Activated naive CD4-positive, alpha-beta T cell treated with anti-CD3 and anti-CD28 coated beads for 36 hours (primary cell): Measurements from ENCODE around the gene ADGRG6. TPM values are rescaled to one million over a fixed set of nuclear protein-coding genes. Genes with fewer than 3 reads are reported as not detected.

Source experiments
- CTCF ChIA-PET: fragments of 350-600 bp; sonication (Branson Sonifier 250); formaldehyde crosslinking; loops from one replicate; lab custom pipeline; 2021; ENCODE audit warnings: antibody characterized with exemption; lab: Charles Lee
- DNase-seq: peaks from one replicate; pipeline ENCODE4 v3.0.0-alpha.2; 2020
- H3K27ac Mint-ChIP-seq: one replicate; pipeline ENCODE4 v1.8.0; 2021; ENCODE audit warnings: mild to moderate bottlenecking, mixed read lengths
- H3K27me3 Mint-ChIP-seq: one replicate; pipeline ENCODE4 v1.8.0; 2021; ENCODE audit warnings: low read depth, mixed read lengths
- H3K36me3 Mint-ChIP-seq: one replicate; pipeline ENCODE4 v1.8.0; 2021; ENCODE audit warnings: low read depth, mixed read lengths
- H3K4me1 Mint-ChIP-seq: one replicate; pipeline ENCODE4 v1.8.0; 2021; ENCODE audit warnings: low read depth, mixed read lengths
- H3K4me3 Mint-ChIP-seq: one replicate; pipeline ENCODE4 v1.8.0; 2021; ENCODE audit warnings: mild to moderate bottlenecking, moderate library complexity, mixed read lengths
- H3K9me3 Mint-ChIP-seq: one replicate; pipeline ENCODE4 v1.8.0; 2021; ENCODE audit warnings: mixed read lengths
- intact Hi-C: fragments of 100-400 bp; cut with micrococcal nuclease; formaldehyde crosslinking; loops from one replicate; pipeline ENCODE4 v1.15.1; 2023
- total RNA-seq, 2 experiments: library from RNA; stranded (reverse); gene quantifications; one replicate each; pipeline ENCODE4 v1.2.3, GENCODE V29; 2021

Gene ADGRG6
- total RNA-seq, 2 experiments from 2014 or later: 0.69 to 0.86 TPM

- Mint-ChIP-seq H3K4me3 (no peak overlapping the region), H3K27ac (no peak overlapping the region), H3K9me3 (no peaks in the 10 kb centered on the region), H3K4me1 (peaks cover 16% of the 10 kb centered on the region), H3K27me3 (no peaks in the 10 kb centered on the region), H3K36me3 (no peaks in the 10 kb centered on the region)
- DNase-seq: no peak
- intact Hi-C loops: no loop called here
- CTCF ChIA-PET: interaction anchor here (0.7 to 1.6 kb wide), 4 partner anchors 32 to 504 kb away, joined by 3 to 4 read pairs (median 3); no protein-coding TSS in a partner anchor
Observed at GRCh38 chr6:142356884-142357225, 55.0 kb downstream of the ADGRG6 start.

GRCh38 chr6:142357879-142358278, 56.1 kb downstream of the ADGRG6 start:
- intact Hi-C loops: no loop called here
- DNase-seq: no peak
- Mint-ChIP-seq H3K4me1 (peaks cover 16% of the 10 kb centered on the region), H3K4me3 (no peak overlapping the region), H3K27ac (no peak overlapping the region), H3K9me3 (no peaks in the 10 kb centered on the region), H3K27me3 (no peaks in the 10 kb centered on the region), H3K36me3 (no peaks in the 10 kb centered on the region)
- CTCF ChIA-PET: interaction anchor here (0.6 to 1.6 kb wide), 2 partner anchors 31 to 56 kb away, joined by 3 to 4 read pairs; partner anchors contain the start of gene ADGRG6

GRCh38 chr6:142359271-142359960, 57.6 kb downstream of the ADGRG6 start:
- H3K4me3 Mint-ChIP-seq: no peak overlapping the region
- intact Hi-C loops: no loop called here

GRCh38 chr6:142361345-142361744, 59.5 kb downstream of the ADGRG6 start:
- Mint-ChIP-seq H3K36me3 (no peaks in the 10 kb centered on the region), H3K27ac (no peak overlapping the region), H3K4me1 (peaks cover 8% of the 10 kb centered on the region), H3K4me3 (no peak overlapping the region), H3K27me3 (no peaks in the 10 kb centered on the region), H3K9me3 (no peaks in the 10 kb centered on the region)
- no peak for DNase-seq
- intact Hi-C loops: no loop called here
- CTCF ChIA-PET: no interaction called here

More at GRCh38 chr6:142359271-142359960, 57.6 kb downstream of the ADGRG6 start:
- H3K27me3 Mint-ChIP-seq: no peaks in the 10 kb centered on the region
- CTCF ChIA-PET: interaction anchor here (0.7 kb wide), 1 partner anchor 1418 kb away, joined by 3 read pairs; no protein-coding TSS in a partner anchor
- no peak overlapping the region for H3K27ac Mint-ChIP-seq
- peaks cover 16% of the 10 kb centered on the region for H3K4me1 Mint-ChIP-seq
- DNase-seq: no peak
- no peaks in the 10 kb centered on the region for H3K9me3 Mint-ChIP-seq
- H3K36me3 Mint-ChIP-seq: no peaks in the 10 kb centered on the region

- intact Hi-C loops: no loop called here
- Mint-ChIP-seq H3K27me3 (no peaks in the 10 kb centered on the region), H3K4me1 (peaks cover 1% of the 10 kb centered on the region), H3K27ac (no peak overlapping the region), H3K9me3 (no peaks in the 10 kb centered on the region), H3K4me3 (no peak overlapping the region), H3K36me3 (no peaks in the 10 kb centered on the region)
- no peak for DNase-seq
- CTCF ChIA-PET: no interaction called here
Observed at GRCh38 chr6:142361779-142362750, 60.3 kb downstream of the ADGRG6 start.

GRCh38 chr6:142367061-142367460, 65.3 kb downstream of the ADGRG6 start:
- CTCF ChIA-PET: interaction anchor here (1.1 kb wide), 1 partner anchor 23 kb away, joined by 3 read pairs; no protein-coding TSS in a partner anchor

GRCh38 chr6:142367501-142368018, 65.8 kb downstream of the ADGRG6 start:
- CTCF ChIA-PET: interaction anchor here (0.5 to 1.1 kb wide), 2 partner anchors 22 to 224 kb away, joined by 3 read pairs; no protein-coding TSS in a partner anchor
- no peaks in the 10 kb centered on the region for H3K9me3 Mint-ChIP-seq
- H3K36me3 Mint-ChIP-seq: no peaks in the 10 kb centered on the region
- H3K4me3 Mint-ChIP-seq: no peak overlapping the region
- intact Hi-C loops: no loop called here
- H3K4me1 Mint-ChIP-seq: peaks cover 2% of the 10 kb centered on the region
- DNase-seq: no peak
- H3K27ac Mint-ChIP-seq: no peak overlapping the region
- H3K27me3 Mint-ChIP-seq: peaks cover 2% of the 10 kb centered on the region

More at GRCh38 chr6:142367061-142367460, 65.3 kb downstream of the ADGRG6 start:
- Mint-ChIP-seq H3K9me3 (no peaks in the 10 kb centered on the region), H3K27ac (no peak overlapping the region), H3K4me1 (peaks cover 2% of the 10 kb centered on the region), H3K36me3 (no peaks in the 10 kb centered on the region), H3K27me3 (peaks cover 2% of the 10 kb centered on the region), H3K4me3 (no peak overlapping the region)
- intact Hi-C loops: no loop called here
- no peak for DNase-seq

- Mint-ChIP-seq H3K4me3 (no peak overlapping the region), H3K9me3 (no peaks in the 10 kb centered on the region), H3K4me1 (peaks cover 2% of the 10 kb centered on the region), H3K27me3 (peaks cover 2% of the 10 kb centered on the region), H3K36me3 (no peaks in the 10 kb centered on the region), H3K27ac (no peak overlapping the region)
- CTCF ChIA-PET: no interaction called here
- DNase-seq: no peak
- intact Hi-C loops: no loop called here
Observed at GRCh38 chr6:142369266-142369665, 67.5 kb downstream of the ADGRG6 start.

GRCh38 chr6:142372348-142372747, 70.5 kb downstream of the ADGRG6 start:
- CTCF ChIA-PET: interaction anchor here (1.2 kb wide), 1 partner anchor 15 kb away, joined by 6 read pairs; no protein-coding TSS in a partner anchor
- intact Hi-C loops: no loop called here

GRCh38 chr6:142373268-142374090, 71.7 kb downstream of the ADGRG6 start:
- DNase-seq: no peak
- CTCF ChIA-PET: no interaction called here
- Mint-ChIP-seq H3K4me1 (peaks cover 2% of the 10 kb centered on the region), H3K4me3 (no peak overlapping the region), H3K27me3 (peaks cover 2% of the 10 kb centered on the region), H3K36me3 (no peaks in the 10 kb centered on the region), H3K9me3 (no peaks in the 10 kb centered on the region), H3K27ac (no peak overlapping the region)
- intact Hi-C loops: no loop called here

More at GRCh38 chr6:142372348-142372747, 70.5 kb downstream of the ADGRG6 start:
- Mint-ChIP-seq H3K36me3 (no peaks in the 10 kb centered on the region), H3K9me3 (no peaks in the 10 kb centered on the region), H3K27ac (no peak overlapping the region), H3K27me3 (peaks cover 2% of the 10 kb centered on the region), H3K4me1 (peaks cover 2% of the 10 kb centered on the region), H3K4me3 (no peak overlapping the region)
- DNase-seq: no peak

GRCh38 chr6:142374091-142374770, 72.4 kb downstream of the ADGRG6 start:
- Mint-ChIP-seq H3K27ac (no peak overlapping the region), H3K36me3 (no peaks in the 10 kb centered on the region), H3K9me3 (no peaks in the 10 kb centered on the region), H3K4me3 (no peak overlapping the region), H3K27me3 (peaks cover 2% of the 10 kb centered on the region), H3K4me1 (peaks cover 2% of the 10 kb centered on the region)
- intact Hi-C loops: no loop called here
- CTCF ChIA-PET: no interaction called here
- no peak for DNase-seq
